ENCODE data around the gene NXPH4.

The NXPH4 gene

DNA sequence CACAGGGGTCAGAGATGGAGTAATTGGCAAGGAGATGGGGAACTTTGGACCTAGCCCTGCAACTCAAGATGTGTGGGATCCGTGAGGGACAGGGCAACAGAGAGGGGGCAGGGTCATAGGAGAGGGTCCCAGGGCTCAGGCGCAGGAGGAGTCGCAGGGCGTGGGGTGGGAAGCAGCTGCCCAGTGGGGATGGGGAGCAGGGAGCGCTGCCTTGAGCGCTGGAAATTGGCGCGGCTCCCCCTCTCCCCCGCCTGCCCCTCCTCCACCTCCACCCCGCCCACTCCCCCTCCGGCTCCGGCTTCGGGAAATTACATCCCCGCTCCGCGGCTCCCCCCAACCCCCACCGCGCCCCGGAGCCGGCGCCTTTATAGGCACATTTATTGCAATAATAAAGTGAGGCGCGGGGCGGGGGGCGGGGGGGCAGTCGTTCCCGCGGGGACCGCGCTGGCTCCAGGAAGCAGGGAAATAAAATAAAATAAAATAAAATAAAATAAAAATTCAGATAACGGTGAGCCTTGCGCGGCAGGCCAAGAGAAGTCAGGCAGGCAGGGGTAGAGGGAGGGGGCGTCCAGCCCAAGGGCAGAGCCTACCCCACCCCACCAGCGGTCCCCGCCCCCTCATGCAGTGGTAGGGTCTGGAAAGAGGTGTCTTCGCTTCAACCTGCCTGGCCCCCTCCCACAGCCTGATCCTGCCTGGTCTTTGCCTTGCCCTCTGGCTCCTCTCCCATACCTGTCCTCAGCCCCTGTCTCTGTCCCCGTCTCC is 3.6 kb downstream of the NXPH4 start:
- no peak for TF ChIP-seq JUND (IDR thresholded peaks at IDR 0.05; ENCODE audit: low read depth)
- in situ Hi-C loops (cut with HindIII; ENCODE audit: low pct_unique_long_range_greater_than_20kb, low sequenced_read_pairs): no loop called here
- no peak for DNase-seq (ENCODE audit: low read depth in 1 of 2, low spot score in 1 of 2)

DNA sequence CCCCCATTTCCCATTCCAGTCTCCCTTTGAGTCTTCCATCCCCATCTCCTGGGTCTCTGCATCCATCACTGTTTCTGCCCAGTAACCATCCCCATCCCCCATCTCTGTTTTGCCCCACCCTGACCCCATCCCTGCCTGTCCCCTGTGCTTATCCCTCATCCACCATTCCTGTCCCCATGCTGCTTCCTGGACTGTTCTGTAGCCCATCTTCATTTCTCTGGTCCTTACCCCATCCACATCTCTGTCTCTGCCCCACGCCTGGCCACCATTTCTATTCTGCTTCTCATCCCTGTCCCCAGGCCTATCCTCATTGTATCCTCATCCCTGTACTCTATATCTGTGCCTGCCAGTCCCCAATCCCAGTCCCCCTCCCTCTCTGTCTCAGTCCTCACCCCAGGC is 4.2 kb downstream of the NXPH4 start:
- no peak for TF ChIP-seq JUND (IDR thresholded peaks at IDR 0.05; ENCODE audit: low read depth)
- in situ Hi-C loops (cut with HindIII; ENCODE audit: low pct_unique_long_range_greater_than_20kb, low sequenced_read_pairs): no loop called here
- DNase-seq (ENCODE audit: low read depth in 1 of 2, low spot score in 1 of 2): no peak

DNA sequence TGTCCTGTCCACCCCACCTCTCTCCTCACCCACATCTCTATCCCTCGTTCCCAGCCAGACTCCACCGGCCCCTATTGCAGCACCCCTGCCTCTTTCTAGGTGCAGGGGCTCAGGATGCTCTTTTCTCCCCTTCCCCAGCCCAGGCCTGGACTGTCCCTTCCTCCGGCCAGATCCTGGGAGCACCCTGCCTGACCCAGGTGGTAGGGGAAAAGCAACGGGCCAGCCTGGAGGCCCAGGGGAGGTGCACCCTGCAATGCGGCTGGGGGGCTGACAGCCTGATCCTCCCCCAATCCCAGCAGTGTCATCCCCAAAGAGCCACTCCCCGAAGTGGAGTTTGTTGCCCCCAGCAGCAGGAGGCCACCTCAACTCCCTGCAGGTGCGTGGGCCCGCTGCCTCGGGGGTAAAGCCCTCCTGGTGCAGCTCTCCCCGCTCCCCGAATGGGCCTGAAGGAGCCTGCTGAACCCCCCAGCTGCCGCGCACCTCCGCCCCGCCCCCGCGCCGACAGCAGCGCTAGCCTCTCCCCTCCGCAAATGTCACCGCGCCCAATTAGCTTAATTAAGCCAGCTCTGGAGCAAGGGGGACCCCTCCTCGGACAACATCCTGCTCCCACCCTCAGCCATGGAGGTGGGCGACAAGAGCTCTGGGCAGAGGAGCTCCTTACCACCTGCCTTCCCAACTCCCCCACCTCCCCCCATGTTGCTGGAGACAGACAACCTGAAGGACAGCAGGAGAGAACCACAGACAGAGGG is 4.7 kb downstream of the NXPH4 start:
- in situ Hi-C loops (cut with HindIII; ENCODE audit: low pct_unique_long_range_greater_than_20kb, low sequenced_read_pairs): no loop called here
- TF ChIP-seq JUND (IDR thresholded peaks at IDR 0.05; ENCODE audit: low read depth): no peak
- no peak for DNase-seq (ENCODE audit: low read depth in 1 of 2, low spot score in 1 of 2)

DNA sequence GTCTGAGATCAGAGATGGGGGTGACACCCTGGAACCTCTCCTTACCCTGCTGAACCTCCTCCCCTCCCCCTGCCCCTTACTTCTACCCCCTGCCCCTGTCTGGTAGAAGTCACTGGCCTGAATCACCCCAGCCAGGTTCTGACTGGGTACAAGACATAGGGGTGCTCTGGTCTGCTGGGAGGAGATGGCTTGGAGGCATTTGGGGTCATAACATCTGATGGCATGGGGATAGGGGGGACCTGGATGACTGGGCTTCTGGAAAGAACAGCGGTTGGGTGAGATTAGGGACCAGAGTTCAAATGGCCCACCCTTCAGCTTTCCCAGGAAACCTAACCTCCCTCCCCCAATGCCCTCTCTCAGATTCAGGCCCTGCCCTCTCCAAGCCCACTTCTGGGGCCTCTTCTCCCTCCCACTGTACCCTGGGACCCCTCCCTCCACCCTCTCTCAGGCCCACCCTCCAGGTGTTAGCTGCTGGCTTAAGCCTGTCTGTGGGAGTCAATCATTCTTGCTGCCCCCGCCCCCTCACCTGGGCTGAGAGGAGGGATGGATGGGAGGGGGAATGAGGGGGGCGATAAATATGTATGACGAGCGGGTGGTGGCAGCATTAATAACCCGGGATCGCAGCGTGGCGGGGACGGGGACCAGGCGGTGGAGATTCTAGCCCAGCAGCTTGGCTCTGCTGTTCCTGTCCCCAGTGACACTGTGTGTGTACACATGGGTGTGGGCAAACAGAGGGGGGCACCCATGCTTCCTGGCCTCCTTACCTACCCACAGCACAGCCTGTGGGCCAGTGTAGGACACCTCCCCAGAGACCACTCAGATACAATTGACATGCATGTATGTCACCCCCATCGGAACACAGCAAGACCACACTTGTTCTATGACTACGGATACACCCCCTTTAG is 5.9 kb downstream of the NXPH4 start:
- no peak for TF ChIP-seq JUND (IDR thresholded peaks at IDR 0.05; ENCODE audit: low read depth)
- no peak for DNase-seq (ENCODE audit: low read depth in 1 of 2, low spot score in 1 of 2)
- in situ Hi-C loops (cut with HindIII; ENCODE audit: low pct_unique_long_range_greater_than_20kb, low sequenced_read_pairs): no loop called here

DNA sequence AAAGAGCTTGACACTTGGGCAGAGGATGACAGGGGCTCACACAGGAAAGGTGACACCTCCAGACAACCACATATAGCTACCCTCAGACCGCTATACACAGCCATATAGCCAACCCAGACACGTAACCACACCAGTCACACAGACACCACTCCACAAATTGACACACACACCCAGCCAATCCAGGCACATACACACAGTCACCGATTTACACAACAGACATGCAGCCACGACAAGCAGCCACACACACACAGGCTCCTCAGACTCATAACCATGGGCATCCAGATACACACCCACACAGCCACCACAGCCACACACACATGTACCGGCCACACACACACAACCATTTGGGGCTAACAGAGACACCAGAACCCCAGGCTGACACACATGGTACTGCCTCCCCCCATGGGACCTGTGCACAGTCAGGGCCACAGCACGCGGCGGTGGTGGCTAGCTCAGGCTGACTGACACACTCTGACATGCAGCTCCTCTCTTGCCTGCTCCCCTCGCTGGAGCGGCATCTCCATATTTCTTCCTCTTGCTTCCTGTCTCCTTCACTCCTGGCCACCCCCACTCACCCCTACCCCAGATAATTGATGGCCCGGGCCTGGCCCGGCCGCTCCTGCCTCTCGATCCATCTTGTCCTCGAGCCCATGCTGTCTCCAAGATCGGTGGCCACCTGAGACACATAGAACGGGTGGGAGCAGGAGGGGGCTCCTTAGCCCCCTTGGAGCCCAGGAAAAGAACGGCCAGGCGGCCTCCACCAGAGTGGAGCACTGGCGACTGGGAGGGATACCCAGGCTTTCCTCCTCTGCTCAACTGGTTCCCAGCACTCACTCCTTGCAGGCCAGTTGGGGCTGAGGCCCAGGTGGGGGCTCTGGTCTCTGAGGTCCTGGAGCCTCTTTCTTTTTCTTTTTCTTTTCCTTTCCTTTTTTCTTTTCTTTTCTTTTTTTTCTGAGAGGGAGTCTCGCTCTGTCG is 6.9 kb downstream of the NXPH4 start:
- in situ Hi-C loops (cut with HindIII; ENCODE audit: low pct_unique_long_range_greater_than_20kb, low sequenced_read_pairs): no loop called here
- DNase-seq (ENCODE audit: low read depth in 1 of 2, low spot score in 1 of 2): no peak
- TF ChIP-seq JUND (IDR thresholded peaks at IDR 0.05; ENCODE audit: low read depth): no peak

DNA sequence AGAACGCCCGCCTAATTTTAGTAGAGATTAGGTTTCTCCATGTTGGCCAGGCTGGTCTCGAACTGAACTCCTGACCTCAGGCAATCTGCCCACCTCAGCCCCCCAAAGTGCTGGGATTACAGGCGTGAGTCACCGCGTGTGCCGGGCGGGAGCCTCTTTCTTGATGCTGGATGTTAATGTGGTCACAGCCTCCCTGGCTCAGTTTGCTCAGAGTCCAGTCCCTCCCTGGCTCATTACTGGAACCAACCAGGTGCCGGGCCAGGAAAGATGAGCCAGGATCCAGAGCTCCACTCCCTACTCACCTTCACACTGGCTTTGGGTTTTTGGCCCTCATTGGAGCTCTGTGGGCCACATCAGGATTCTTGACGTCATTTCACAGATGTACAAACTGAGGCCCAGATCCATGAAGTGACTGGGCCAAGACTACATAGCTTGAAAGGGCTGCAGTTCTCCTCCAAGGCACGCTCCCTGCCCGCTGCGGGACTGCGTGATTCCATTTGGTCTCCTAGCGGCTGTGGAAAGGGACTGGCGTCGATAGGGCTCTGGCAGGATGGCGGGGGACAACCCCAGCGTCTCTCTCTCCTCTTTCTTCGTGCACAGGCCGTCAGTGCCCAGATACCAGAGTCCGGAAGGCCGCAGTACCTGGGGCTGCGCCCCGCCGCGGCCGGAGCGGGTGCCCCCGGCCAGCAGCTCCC is 7.8 kb downstream of the NXPH4 start:
- no peak for DNase-seq (ENCODE audit: low read depth in 1 of 2, low spot score in 1 of 2)
- in situ Hi-C loops (cut with HindIII; ENCODE audit: low pct_unique_long_range_greater_than_20kb, low sequenced_read_pairs): no loop called here
- no peak for TF ChIP-seq JUND (IDR thresholded peaks at IDR 0.05; ENCODE audit: low read depth)

DNA sequence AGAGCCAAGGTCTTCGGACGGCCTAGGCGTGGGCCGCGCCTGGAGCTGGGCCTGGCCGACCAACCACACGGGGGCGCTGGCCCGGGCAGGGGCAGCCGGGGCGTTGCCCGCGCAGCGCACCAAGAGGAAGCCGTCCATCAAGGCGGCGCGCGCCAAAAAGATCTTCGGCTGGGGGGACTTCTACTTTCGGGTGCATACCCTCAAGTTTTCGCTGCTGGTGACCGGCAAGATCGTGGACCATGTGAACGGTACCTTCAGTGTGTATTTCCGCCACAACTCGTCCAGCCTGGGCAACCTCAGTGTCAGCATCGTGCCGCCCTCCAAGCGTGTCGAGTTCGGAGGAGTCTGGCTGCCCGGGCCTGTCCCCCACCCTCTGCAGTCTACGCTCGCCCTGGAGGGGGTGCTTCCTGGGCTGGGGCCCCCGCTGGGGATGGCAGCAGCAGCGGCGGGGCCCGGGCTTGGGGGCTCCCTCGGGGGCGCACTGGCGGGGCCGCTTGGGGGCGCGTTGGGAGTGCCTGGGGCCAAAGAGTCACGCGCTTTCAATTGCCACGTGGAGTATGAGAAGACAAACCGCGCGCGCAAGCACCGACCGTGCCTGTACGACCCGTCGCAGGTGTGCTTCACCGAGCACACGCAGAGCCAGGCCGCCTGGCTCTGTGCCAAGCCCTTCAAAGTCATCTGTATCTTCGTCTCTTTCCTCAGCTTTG is 8.5 kb downstream of the NXPH4 start:
- no peak for TF ChIP-seq JUND (IDR thresholded peaks at IDR 0.05; ENCODE audit: low read depth)
- DNase-seq (ENCODE audit: low read depth in 1 of 2, low spot score in 1 of 2): no peak
- in situ Hi-C loops (cut with HindIII; ENCODE audit: low pct_unique_long_range_greater_than_20kb, low sequenced_read_pairs): no loop called here

DNA sequence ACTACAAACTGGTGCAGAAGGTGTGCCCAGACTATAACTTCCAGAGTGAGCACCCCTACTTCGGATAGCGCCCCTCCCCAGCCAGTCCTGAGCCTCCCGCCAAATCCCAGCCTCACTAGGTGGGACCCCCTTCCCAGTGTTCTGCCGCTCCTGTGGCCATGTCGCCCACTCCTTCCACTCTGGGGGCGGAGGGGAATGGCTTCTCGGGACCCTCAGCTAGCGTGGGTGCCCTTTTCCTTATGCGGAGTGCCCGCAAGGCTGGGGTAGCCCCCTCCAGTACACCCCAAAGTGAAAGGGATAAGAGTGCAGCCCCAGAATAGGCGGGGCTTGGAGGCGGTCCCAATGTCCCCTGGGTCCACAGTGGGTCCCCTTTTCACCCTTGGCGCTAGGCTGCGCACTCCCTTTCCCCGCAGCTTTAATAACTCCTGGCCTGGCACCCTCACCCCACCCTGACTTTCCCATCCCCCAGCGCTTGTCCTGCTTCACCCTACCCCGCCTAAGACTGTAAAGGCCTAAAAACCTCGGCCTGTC is 9.2 kb downstream of the NXPH4 start:
- no peak for DNase-seq (ENCODE audit: low read depth in 1 of 2, low spot score in 1 of 2)
- no peak for TF ChIP-seq JUND (IDR thresholded peaks at IDR 0.05; ENCODE audit: low read depth)
- in situ Hi-C loops (cut with HindIII; ENCODE audit: low pct_unique_long_range_greater_than_20kb, low sequenced_read_pairs): no loop called here

DNA sequence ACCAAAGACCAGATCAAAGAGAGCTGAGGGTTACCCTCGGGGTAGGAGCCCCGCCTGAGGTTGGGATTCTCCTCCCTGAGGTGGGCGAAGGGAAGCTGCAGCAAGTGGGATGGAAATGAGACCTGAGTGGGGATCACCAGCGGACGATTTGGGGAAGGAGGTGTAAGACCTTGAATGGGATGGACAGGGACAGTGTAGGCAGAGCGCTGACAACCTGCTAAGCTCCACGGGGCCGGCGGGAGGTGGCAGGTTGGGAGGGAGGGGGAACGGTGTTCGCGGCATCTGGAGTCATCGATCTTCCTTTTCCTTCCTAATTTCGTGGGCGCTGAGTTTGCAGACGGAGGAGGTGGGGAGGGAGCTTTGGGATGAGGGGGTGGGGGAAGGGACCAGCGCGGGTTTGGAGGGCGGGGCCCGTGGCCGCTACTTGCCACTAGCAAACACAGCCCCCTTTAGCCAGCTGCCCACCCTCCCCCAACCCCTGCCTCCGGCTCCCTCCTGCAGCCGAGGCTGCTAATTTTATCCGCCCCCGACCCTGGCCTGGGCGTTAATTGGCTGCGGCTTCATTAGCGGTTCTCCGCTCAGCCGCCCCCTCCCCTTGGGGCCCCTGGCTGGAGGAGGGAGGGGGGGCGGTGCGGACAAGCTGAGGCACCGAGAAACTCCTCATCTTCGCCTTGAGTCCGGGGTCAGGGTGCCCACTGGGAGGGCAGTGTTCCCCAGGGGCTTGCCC is 10.2 kb downstream of the NXPH4 start:
- DNase-seq (ENCODE audit: low read depth in 1 of 2, low spot score in 1 of 2): no peak
- in situ Hi-C loops (cut with HindIII; ENCODE audit: low pct_unique_long_range_greater_than_20kb, low sequenced_read_pairs): no loop called here
- TF ChIP-seq JUND (IDR thresholded peaks at IDR 0.05; ENCODE audit: low read depth): no peak
